GM13977 (cell line): Measurements from ENCODE around the gene SNX30.

ENCODE experiments used
- DNase-seq: peaks from one replicate; pipeline ENCODE4 v3.0.0; 2012; ENCODE audit warnings: low spot score
- CTCF ChIP-seq: IDR thresholded peaks from 2 replicates; pipeline ENCODE4 v1.5.1; 2012; ENCODE audit warnings: mild to moderate bottlenecking, control low read depth; ENCODE audit not compliant: insufficient read depth; ENCODE audit errors: extremely low read depth, missing control alignments
- in situ Hi-C: fragments of 300-500 bp; cut with MboI; formaldehyde crosslinking; loops from one replicate; pipeline ENCODE4 v1.12.0; 2022; ENCODE audit warnings: low sequenced_read_pairs, low pct_unique_long_range_greater_than_20kb, mixed read lengths, inconsistent platforms; ENCODE audit not compliant: unreplicated experiment

SNX30 gene

GRCh38 chr9:112898872-112899311, 148.3 kb downstream of the SNX30 start:
- DNase-seq, result no peak
- TF ChIP-seq CTCF, result no peak
- in situ Hi-C loops, result loop anchor here (10.0 kb wide), 1 partner anchor 54 kb away; no protein-coding TSS in a partner anchor

GRCh38 chr9:112900488-112900887, 149.9 kb downstream of the SNX30 start:
- in situ Hi-C loops, result no loop called here
- TF ChIP-seq CTCF, result no peak
- DNase-seq, result no peak

GRCh38 chr9:112900901-112901300, 150.3 kb downstream of the SNX30 start:
- in situ Hi-C loops, result no loop called here
- DNase-seq, result no peak
- TF ChIP-seq CTCF, result no peak

- in situ Hi-C loops, result no loop called here
- DNase-seq, result no peak
- no peak for TF ChIP-seq CTCF
These were observed 154.5 kb downstream of the SNX30 start for GRCh38 chr9:112905084-112905483.

- no peak for TF ChIP-seq CTCF
- no peak for DNase-seq
- in situ Hi-C loops, result no loop called here
These were observed 161.2 kb downstream of the SNX30 start for GRCh38 chr9:112911736-112912135.

- TF ChIP-seq CTCF, result no peak
- in situ Hi-C loops, result no loop called here
- no peak for DNase-seq
These were observed 162.1 kb downstream of the SNX30 start for GRCh38 chr9:112912636-112913035.

- DNase-seq, result no peak
- TF ChIP-seq CTCF, result no peak
- in situ Hi-C loops, result no loop called here
These were observed 162.8 kb downstream of the SNX30 start for GRCh38 chr9:112913326-112913725.
